Measurements from ENCODE around the gene TCP10L. TPM values are rescaled to one million over a fixed set of nuclear protein-coding genes. Genes with fewer than 3 reads are reported as not detected.

The TCP10L gene
- total RNA-seq, 2 donors from 2014 or later: 0.74 to 1.2 TPM

DNA sequence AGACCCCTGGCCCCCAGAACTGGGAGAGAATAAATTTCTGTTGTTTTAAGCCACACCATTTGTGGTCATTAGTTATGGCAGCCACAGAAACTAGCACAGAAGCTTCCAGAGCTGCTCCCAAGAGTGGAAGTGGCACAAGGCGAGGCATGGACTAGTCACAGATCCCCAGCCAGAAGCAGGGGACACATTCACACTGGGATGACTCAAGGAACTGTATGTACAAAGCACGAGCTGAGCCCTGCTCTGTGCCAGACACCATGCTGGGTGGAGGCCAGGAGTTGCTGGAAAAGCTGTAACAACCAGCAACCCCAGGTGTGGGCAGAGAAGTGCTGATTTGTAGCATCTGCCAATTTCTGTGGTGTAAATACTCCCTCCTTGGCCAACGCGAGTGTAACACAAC, 55.6 kb downstream of the TCP10L start:
- no peaks in the 10 kb centered on the region for H3K9me3 ChIP-seq
- no peak overlapping the region for H3K9ac ChIP-seq (ENCODE audit: low read depth in 2 of 2, low read length in 2 of 2)
- no peak overlapping the region for H3K4me3 ChIP-seq
- intact Hi-C loops (cut with DNase I): no loop called here
- DNase-seq: no peak
- no peak overlapping the region for H3K27ac ChIP-seq
- no peaks in the 10 kb centered on the region for H3K27me3 ChIP-seq
- TF ChIP-seq, protein P1, sequence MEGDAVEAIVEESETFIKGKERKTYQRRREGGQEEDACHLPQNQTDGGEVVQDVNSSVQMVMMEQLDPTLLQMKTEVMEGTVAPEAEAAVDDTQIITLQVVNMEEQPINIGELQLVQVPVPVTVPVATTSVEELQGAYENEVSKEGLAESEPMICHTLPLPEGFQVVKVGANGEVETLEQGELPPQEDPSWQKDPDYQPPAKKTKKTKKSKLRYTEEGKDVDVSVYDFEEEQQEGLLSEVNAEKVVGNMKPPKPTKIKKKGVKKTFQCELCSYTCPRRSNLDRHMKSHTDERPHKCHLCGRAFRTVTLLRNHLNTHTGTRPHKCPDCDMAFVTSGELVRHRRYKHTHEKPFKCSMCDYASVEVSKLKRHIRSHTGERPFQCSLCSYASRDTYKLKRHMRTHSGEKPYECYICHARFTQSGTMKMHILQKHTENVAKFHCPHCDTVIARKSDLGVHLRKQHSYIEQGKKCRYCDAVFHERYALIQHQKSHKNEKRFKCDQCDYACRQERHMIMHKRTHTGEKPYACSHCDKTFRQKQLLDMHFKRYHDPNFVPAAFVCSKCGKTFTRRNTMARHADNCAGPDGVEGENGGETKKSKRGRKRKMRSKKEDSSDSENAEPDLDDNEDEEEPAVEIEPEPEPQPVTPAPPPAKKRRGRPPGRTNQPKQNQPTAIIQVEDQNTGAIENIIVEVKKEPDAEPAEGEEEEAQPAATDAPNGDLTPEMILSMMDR (IDR thresholded peaks at IDR 0.05): no peak
- no peaks in the 10 kb centered on the region for H3K4me1 ChIP-seq
- H3K36me3 ChIP-seq: no peaks in the 10 kb centered on the region

DNA sequence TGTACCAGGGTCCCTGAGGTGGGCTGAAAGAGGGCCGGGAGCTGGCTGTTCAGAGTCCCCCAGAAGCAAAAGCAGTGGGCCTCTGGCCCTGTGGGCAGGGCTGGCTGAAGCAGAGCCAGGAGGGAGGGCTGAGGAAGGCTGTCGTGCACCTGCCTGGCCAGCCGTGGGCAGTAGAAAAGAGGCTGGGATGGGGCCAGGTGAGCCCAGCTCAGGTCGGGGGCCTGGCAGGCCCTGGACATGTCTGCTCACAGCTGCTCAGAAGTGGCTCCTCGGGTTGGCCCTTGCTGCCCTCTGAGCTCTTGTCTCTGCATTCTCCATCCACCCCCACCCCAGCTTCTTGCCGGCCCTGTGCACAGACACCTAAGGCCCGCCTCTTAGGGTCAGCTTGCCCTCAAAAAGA, 60.0 kb downstream of the TCP10L start:
- H3K27me3 ChIP-seq: no peaks in the 10 kb centered on the region
- TF ChIP-seq, protein P1 (IDR thresholded peaks at IDR 0.05): no peak
- H3K36me3 ChIP-seq: no peaks in the 10 kb centered on the region
- H3K9me3 ChIP-seq: no peaks in the 10 kb centered on the region
- H3K4me1 ChIP-seq: no peaks in the 10 kb centered on the region
- DNase-seq: no peak
- no peak overlapping the region for H3K9ac ChIP-seq (ENCODE audit: low read depth in 2 of 2, low read length in 2 of 2)
- intact Hi-C loops (cut with DNase I): no loop called here
- no peak overlapping the region for H3K4me3 ChIP-seq
- no peak overlapping the region for H3K27ac ChIP-seq

DNA sequence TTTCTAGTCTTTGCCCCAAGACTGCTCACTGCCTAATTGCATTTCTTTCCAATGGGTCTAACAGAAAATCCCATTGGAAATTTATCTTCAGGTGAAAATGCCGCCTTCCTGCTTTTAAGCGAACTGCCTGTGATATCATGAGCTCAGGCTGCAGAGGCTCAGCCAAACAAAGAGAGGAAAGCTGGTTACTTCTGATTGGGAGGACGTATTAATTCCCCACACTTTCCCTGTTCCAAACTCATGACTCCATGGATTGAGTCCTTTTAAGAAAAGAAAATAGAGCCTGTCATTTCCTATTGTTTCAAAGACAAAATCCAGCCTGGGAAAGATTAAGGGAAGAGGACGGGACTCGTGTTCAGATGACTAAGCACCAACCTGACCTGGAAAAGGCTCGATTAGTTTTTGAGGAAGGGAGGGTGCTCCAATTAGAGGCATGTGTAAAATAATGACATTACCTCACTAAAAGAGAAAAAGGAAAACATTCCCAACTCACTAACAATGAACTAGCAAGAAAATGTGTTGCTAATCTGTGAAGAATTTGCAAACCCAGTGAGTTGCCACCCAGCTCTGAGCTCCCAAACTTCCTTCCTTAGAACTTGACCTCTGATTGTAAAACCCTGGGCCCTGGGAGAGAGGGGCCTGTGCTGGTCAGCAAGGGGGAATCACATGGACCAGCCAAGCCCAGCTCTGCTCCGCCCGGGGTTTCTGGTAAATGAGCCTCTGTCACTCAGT, 61.2 kb downstream of the TCP10L start:
- H3K9ac ChIP-seq (ENCODE audit: low read depth in 2 of 2, low read length in 2 of 2): no peak overlapping the region
- no peaks in the 10 kb centered on the region for H3K36me3 ChIP-seq
- DNase-seq: no peak
- H3K4me1 ChIP-seq: no peaks in the 10 kb centered on the region
- TF ChIP-seq, protein P1 (IDR thresholded peaks at IDR 0.05): no peak
- no peak overlapping the region for H3K4me3 ChIP-seq
- no peak overlapping the region for H3K27ac ChIP-seq
- H3K9me3 ChIP-seq: no peaks in the 10 kb centered on the region
- intact Hi-C loops (cut with DNase I): no loop called here
- H3K27me3 ChIP-seq: no peaks in the 10 kb centered on the region

Other genes starting within 250 kb of the TCP10L start
- gene URB1, start 192.5 kb downstream of the TCP10L start, total RNA-seq: 10 to 100 TPM in 1 of 2 donors, 1 to 10 TPM in 1; 6.1 to 16.4 TPM
- 1 to 10 TPM; 7.3 to 9.9 TPM for gene EVA1C, start 172.8 kb downstream of the TCP10L start, total RNA-seq
- gene CFAP298, start 26.9 kb upstream of the TCP10L start, total RNA-seq: 10 to 100 TPM; 27.5 to 55.8 TPM
- gene SYNJ1, start 142.5 kb upstream of the TCP10L start, total RNA-seq: 10 to 100 TPM; 11.7 to 12.5 TPM
- gene PAXBP1, start 186.2 kb upstream of the TCP10L start, total RNA-seq: 10 to 100 TPM; 25.0 to 31.5 TPM

All from colonic mucosa (tissue), 4 donors.